ENCODE data around the gene DGKH. TPM values are rescaled to one million over a fixed set of nuclear protein-coding genes. Genes with fewer than 3 reads are reported as not detected.

The DGKH gene
- total RNA-seq, 1 experiment from 2014 or later: 9.2 TPM

- ATAC-seq (no peak), DNase-seq (ENCODE audit: low read depth, low spot score) (no peak)
- Histone ChIP-seq H3K4me1 (ENCODE audit: control insufficient read depth in 1 of 2, insufficient read depth in 2 of 2, low read length in 2 of 2) (no peaks in the 10 kb centered on the region), H3K79me2 (ENCODE audit: insufficient read depth, low read length) (no peaks in the 10 kb centered on the region), H4K20me1 (ENCODE audit: insufficient read depth) (no peaks in the 10 kb centered on the region), H3K36me3 (ENCODE audit: control insufficient read depth in 1 of 2, insufficient read depth in 2 of 2, low read length in 2 of 2) (no peaks in the 10 kb centered on the region), H3K4me2 (ENCODE audit: low read length) (no peak overlapping the region), H3K4me3 (replicated peaks in 1 of 2; ENCODE audit: low read depth in 1 of 2, low read length in 2 of 2) (no peak overlapping the region), H3K27ac (ENCODE audit: low read depth, low read length) (no peak overlapping the region), H3K9me2 (ENCODE audit: insufficient read depth) (no peaks in the 10 kb centered on the region), H3K9me3 (ENCODE audit: control insufficient read depth in 1 of 2, insufficient read depth in 1 of 2, low read depth in 1 of 2, low read length in 2 of 2) (no peaks in the 10 kb centered on the region), H2AFZ (ENCODE audit: low read depth, low read length, poor library complexity, severe bottlenecking) (no peak overlapping the region), H3K9ac (ENCODE audit: low read length) (no peak overlapping the region), H3K27me3 (ENCODE audit: insufficient read depth, low read length) (no peaks in the 10 kb centered on the region)
- BruUV-seq (replicated peaks): no TSS peak
- intact Hi-C loops (cut with micrococcal nuclease): no loop called here
- TF ChIP-seq, protein P1, sequence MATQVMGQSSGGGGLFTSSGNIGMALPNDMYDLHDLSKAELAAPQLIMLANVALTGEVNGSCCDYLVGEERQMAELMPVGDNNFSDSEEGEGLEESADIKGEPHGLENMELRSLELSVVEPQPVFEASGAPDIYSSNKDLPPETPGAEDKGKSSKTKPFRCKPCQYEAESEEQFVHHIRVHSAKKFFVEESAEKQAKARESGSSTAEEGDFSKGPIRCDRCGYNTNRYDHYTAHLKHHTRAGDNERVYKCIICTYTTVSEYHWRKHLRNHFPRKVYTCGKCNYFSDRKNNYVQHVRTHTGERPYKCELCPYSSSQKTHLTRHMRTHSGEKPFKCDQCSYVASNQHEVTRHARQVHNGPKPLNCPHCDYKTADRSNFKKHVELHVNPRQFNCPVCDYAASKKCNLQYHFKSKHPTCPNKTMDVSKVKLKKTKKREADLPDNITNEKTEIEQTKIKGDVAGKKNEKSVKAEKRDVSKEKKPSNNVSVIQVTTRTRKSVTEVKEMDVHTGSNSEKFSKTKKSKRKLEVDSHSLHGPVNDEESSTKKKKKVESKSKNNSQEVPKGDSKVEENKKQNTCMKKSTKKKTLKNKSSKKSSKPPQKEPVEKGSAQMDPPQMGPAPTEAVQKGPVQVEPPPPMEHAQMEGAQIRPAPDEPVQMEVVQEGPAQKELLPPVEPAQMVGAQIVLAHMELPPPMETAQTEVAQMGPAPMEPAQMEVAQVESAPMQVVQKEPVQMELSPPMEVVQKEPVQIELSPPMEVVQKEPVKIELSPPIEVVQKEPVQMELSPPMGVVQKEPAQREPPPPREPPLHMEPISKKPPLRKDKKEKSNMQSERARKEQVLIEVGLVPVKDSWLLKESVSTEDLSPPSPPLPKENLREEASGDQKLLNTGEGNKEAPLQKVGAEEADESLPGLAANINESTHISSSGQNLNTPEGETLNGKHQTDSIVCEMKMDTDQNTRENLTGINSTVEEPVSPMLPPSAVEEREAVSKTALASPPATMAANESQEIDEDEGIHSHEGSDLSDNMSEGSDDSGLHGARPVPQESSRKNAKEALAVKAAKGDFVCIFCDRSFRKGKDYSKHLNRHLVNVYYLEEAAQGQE (IDR thresholded peaks at IDR 0.05; ENCODE audit: low read depth): no peak
- TF ChIP-seq JUND (IDR thresholded peaks at IDR 0.05): no peak
- TF ChIP-seq SRF (IDR thresholded peaks at IDR 0.05; ENCODE audit: low read depth): no peak
- TF ChIP-seq EZH2phosphoT487 (IDR thresholded peaks at IDR 0.05; ENCODE audit: borderline replicate concordance): no peak
- no peak for TF ChIP-seq ZFX (IDR thresholded peaks at IDR 0.05)
- no peak for TF ChIP-seq ELF1 (IDR thresholded peaks at IDR 0.05; ENCODE audit: borderline replicate concordance, low read depth)
- TF ChIP-seq, protein P2, sequence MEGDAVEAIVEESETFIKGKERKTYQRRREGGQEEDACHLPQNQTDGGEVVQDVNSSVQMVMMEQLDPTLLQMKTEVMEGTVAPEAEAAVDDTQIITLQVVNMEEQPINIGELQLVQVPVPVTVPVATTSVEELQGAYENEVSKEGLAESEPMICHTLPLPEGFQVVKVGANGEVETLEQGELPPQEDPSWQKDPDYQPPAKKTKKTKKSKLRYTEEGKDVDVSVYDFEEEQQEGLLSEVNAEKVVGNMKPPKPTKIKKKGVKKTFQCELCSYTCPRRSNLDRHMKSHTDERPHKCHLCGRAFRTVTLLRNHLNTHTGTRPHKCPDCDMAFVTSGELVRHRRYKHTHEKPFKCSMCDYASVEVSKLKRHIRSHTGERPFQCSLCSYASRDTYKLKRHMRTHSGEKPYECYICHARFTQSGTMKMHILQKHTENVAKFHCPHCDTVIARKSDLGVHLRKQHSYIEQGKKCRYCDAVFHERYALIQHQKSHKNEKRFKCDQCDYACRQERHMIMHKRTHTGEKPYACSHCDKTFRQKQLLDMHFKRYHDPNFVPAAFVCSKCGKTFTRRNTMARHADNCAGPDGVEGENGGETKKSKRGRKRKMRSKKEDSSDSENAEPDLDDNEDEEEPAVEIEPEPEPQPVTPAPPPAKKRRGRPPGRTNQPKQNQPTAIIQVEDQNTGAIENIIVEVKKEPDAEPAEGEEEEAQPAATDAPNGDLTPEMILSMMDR (IDR thresholded peaks at IDR 0.05 in 2 of 3, conservative IDR thresholded peaks at IDR 0.05 in 1 of 3; ENCODE audit: borderline replicate concordance in 1 of 3, insufficient read depth in 1 of 3, low read depth in 2 of 3, low read length in 2 of 3): no peak
- TF ChIP-seq CBX3 (IDR thresholded peaks at IDR 0.05; ENCODE audit: low read depth): no peak
- no peak for TF ChIP-seq RAD21 (IDR thresholded peaks at IDR 0.05; ENCODE audit: low read depth)
- ChIA-PET RAD21 (ENCODE audit: low non-redundant PET in 1 of 2, low total read pairs in 2 of 2, uncharacterized antibody in 2 of 2, unreplicated experiment in 2 of 2) (no interaction called here), CTCF (no interaction called here), POLR2A (no interaction called here)
Measured at GRCh38 chr13:42009057-42009456, 39.4 kb upstream of the DGKH start.

All from HCT116 (cell line).